COLO668 (cell line): ENCODE measurements around the gene SRSF4.
"Not testable (repeated sequence)": the region's sequence is repeated elsewhere in the genome, so short reads cannot be mapped to it uniquely, and the experiment has no call there.

ENCODE experiments used
- DNase-seq: peaks from one replicate; lab custom pipeline; 2025; ENCODE audit not compliant: unreplicated experiment; lab: John Stamatoyannopoulos, UW

SRSF4 gene

GRCh38 chr1:29181413-29182225 lies at the start of gene SRSF4:
Gene SRSF4 (minus strand): TSS chr1:29181900. CDS start chr1:29181752, 148 bp downstream.
- DNase-seq: peak; percentile 100

DNA sequence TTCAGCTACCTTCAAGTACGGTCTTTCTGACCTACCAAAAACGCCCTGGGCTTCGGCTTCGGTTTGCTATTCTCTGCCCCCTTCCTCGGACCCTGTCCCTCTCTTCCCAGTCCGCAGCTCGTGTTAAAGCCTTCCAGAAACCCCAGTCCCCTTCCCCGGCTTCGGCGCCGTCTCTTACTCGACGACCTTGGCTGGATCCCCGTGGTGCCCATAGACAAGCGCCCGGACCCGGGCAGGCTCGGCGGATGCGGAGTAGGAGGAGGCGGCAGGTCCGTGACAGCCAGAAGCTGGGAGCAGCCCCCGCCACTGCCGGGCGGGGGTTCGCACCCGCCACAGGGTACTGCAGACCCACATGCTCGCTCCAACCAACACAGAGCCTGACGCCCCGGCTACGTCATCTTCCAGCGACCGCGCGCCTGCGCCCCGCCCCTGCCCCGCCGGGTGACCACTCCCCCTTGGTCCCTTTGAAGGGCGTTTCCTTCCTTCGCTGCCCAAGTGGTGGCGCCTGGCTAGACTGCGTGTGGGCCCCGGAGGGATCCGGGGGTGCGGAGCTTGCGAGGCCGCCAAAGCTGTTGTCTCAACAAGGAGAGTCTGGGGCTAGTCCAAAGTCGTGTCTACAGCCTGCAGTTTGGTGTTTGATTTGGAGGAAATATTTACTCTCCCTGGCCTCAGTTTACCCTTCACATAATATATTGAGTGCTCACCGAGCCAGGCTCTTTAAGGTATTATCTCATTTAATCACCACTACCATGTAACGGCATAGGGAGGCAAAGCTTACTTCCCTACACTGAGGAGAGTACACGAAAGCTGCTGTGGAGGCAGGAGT lies 49.1 kb upstream of the SRSF4 start, which contains the start of gene MECR:
Gene MECR, minus strand, starts transcription at position 382 of the 826 bp plus-strand sequence. Its CDS starts 28 bp downstream, at position 354.
- DNase-seq: peak; percentile 97

GRCh38 chr1:29230204-29230552 lies 48.5 kb upstream of the SRSF4 start:
- DNase-seq: no peak

GRCh38 chr1:29227511-29227910 lies 45.8 kb upstream of the SRSF4 start:
- DNase-seq: no peak

- DNase-seq: no peak
These were observed 43.7 kb upstream of the SRSF4 start for GRCh38 chr1:29225361-29225760.

GRCh38 chr1:29224356-29224837 lies 42.7 kb upstream of the SRSF4 start:
- no peak for DNase-seq

DNA sequence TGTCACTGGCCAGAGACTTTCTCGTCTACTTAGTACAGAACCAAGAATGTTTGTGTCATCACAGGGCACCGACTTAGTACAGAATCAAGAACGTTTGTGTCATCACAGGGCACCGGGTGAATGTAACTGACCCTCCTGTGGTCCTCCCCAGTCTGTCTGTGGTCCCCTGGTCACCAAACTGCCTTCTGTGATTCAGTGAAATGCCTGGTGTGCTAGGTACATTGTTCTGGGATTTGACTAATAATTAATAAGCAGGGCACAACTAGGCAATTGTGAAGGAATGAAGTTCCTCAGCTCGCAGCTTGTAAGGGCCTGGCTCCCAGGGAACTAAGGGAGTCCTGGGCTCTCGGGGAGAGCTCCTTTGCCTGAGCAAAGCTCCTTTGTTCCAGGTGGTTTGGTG lies 41.8 kb upstream of the SRSF4 start:
- no peak for DNase-seq

DNA sequence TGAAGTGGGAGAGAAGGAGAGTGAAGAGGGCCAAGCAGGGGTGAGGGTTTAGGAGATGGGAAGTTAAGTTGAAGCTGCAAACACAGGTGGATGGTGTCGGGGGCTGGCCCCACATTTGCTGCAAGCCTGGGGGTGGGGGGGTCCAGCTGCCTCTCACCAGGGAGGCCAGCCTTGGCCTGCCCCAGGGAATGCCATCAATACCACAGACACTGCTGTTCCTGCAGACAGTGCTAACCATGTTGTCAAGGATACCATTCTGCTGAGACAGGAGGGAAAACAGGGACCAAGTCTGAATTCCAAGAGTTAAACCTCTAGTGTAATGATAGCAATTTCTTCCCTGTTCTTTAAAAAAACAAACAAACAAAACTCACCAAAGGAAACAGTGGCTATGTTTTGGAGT lies 41.0 kb upstream of the SRSF4 start:
- DNase-seq: no peak

DNA sequence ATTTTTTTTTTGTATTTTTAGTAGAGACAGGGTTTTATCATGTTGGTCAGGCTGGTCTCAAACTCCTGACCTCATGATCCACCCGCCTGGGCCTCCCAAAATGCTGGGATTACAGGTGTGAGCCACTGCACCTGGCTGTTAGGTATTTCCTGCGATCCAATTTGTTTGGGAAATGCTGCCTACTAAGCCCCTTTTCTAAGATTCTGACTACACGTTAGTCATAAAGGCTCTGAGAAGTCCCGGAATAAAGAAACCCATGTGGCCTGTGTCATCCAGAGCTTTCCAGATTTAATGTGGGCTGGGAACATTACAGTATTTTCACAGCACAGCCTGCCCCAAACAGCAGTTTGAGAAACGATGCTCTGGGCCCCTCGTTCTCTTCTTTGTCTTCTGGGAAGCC lies 40.6 kb upstream of the SRSF4 start:
- not testable (repeated sequence) for DNase-seq

DNA sequence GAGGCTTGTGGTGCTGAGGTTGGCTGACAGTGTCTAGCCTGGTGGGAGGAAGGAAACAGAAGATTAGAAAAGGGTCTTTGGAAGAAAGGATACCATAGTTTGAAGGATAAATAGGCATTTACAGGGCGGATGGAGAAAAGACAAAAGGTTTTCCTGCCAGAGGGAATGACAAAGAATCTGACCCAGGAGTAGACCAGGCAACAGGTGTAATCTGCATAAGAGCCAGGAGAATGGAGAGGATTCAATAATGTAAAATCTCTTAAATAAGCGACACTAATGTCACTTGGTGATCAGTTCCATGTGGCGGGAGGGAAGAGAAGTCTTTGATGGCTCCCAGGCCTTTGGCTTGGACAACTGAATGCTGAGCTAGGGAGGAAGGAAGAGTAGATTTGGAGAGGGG lies 39.6 kb upstream of the SRSF4 start:
- DNase-seq: no peak

GRCh38 chr1:29218223-29218622 lies 36.5 kb upstream of the SRSF4 start:
- no peak for DNase-seq

GRCh38 chr1:29217633-29218032 lies 35.9 kb upstream of the SRSF4 start:
- DNase-seq: no peak

- no peak for DNase-seq
These were observed 31.4 kb upstream of the SRSF4 start for GRCh38 chr1:29213055-29213454.

DNA sequence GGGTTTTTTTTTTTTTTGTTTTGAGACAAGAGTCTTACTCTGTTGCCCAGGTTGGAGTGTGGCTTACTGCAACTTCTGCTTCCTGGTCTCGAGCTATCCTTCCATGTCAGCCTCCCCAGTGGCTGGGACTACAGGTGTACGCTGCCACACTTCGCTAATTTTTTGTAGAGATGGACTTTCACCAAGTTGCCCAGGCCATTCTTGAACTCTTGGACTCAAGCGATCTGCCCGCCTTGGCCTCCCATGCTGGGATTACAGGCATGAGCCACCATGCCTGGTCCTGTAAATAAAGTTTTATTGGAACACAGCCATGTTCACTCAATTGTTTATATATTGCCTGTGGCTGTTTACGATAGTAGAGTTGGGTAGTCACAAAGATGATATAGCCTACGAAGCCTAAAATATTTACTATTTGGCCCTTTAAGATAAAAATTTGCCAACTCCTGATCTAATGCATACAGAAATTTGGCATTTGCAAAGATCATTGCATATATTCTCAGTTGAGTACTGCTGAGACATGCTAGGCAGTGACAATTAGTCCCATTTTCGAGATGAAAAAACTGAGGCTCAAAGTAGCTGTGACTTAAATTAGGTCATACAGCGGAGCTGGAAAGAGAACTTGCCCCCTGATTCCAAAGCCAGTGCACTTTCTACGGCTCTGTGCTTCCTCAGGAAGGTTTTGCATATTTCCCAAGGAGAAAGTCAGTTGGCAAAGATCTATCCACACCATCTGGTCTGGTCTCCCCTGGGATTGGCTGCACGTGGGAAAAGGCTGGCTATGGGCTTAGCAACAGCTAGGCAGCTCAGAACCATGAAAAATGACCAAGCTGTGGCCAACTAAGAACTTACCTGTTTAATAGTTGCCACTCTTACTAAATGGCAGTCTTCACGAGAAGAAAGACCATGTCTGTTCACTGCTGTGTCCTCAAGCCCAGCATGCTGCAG lies 29.7 kb upstream of the SRSF4 start:
- no peak for DNase-seq

DNA sequence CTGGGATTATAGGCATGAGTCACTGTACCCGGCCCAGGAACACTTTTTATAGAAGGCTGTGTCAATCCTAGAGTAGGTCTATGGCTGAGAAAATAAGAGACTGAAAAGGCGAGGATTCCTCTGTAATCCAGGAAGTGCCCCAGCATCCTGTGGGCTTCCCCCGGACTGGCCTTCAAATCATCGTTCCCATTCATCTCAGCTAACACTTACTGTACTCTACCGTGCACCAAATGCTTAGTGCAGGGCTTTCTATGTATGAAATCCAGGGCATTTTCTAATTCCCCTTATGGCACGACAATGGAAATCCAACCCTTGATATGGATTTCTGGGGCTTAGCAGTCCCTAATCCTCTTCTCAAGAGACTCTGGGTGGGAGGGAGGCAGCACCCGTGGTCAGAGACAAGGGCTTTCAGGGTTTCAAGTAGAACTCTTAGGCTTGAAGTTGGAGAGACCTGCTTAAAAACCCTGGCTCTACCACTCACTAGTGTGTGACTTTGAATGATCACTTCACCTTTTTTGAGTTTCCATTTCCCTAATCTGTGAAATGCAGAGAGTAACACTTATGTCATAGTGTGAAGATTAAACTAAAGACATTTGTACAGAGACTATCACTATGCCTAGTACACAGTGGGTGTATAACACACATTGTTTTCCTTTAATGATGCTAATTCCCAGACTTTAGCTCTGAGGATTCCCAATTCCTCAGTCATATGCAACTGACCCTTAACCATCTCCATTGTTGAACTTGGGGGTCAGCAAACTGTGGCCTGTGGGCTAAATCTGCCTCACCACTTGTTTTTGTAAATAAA lies 28.8 kb upstream of the SRSF4 start:
- DNase-seq: no peak

DNA sequence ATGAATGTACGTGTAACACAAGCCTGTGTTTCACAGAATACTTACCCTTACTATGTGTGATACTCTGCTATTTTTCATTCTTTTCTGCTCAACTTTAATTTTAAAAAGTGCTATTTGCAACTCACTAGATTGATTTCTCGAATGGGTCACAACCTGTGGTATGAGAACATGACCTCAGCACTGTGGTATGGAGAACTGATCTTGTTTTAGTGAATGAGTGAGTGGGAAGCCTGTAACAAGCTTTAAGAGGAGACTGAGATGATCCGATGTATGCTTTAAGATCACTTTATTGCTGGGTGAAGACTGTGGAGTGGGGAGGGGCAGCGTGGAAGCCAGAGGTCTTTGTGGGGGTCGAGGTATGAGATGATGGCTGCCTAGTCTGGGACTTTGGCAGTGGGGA lies 27.5 kb upstream of the SRSF4 start:
- DNase-seq: no peak

- no peak for DNase-seq
These were observed 26.7 kb upstream of the SRSF4 start for GRCh38 chr1:29208442-29208841.

DNA sequence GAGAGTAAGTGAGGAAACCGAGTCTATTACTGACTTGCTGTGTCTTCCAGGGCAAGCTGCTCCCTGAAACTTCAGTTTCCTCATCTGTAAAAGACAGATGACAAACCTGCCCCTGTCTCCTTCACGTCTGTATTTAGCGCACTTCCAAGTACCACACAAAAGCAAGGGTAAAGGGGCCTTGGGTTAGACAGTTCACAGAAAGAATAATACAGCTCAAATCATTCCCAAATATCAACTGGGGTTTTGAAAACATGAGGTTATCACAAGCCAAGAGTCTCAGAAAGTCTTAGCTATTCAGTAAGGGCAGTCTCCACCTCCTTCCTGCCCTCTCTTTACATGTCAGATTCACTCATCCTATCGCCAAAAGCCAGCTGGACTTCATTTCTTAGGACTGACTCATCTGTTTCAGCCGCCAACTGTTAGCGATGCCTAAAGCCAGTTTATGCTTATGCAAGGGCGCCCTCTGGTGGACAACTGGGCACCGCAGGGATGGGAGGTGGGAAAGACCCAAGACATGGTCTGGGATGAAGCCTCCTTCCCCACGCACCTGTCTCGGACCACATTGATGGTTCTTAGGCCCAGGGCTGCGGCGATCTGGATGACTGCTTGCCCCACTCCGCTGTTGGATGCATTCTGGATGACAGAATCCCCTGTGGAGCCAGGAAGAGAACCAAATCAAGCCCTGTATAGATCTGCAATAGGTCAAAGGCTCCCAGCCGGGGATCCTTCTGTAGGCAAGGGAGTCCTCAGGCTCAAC lies 21.1 kb upstream of the SRSF4 start:
- DNase-seq: peak; percentile 98

DNA sequence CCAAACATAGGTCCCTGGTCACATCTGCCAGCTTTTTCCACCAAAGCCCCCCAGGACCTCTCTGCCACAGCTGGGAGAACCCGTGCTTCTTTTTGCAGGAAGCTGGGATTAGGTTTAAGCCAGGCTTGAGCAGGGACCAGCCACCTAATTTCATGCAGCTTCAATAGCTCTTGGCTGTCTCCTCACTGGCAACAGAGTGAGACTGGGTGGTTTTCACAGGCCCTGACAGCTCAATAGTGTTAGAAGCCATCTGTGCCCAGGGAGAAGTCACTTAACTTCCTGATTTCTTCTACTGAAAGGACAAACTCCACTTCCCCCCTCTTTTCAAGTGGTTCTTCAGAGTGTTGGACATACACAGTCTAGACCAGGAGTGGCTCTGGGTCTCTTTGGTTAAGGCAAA lies 20.4 kb upstream of the SRSF4 start:
- no peak for DNase-seq
